Measurements from ENCODE around the gene PRKCE.

The PRKCE gene

GRCh38 chr2:46020416-46020815 is 368.9 kb downstream of the PRKCE start:
- no peak for DNase-seq (ENCODE audit: low read depth)

GRCh38 chr2:46023165-46023854 is 371.8 kb downstream of the PRKCE start:
- no peak for DNase-seq (ENCODE audit: low read depth)

GRCh38 chr2:46024146-46024779 is 372.8 kb downstream of the PRKCE start:
- no peak for DNase-seq (ENCODE audit: low read depth)

GRCh38 chr2:46025081-46025480 is 373.6 kb downstream of the PRKCE start:
- no peak for DNase-seq (ENCODE audit: low read depth)

- DNase-seq (ENCODE audit: low read depth) = no peak
Observed at GRCh38 chr2:46025676-46026075, 374.2 kb downstream of the PRKCE start.

- DNase-seq (ENCODE audit: low read depth) = no peak
Observed at GRCh38 chr2:46026431-46026830, 375.0 kb downstream of the PRKCE start.

- no peak for DNase-seq (ENCODE audit: low read depth)
Observed at GRCh38 chr2:46029332-46029811, 377.9 kb downstream of the PRKCE start.

- no peak for DNase-seq (ENCODE audit: low read depth)
Observed at GRCh38 chr2:46030330-46030729, 378.9 kb downstream of the PRKCE start.

GRCh38 chr2:46032161-46032813 is 380.8 kb downstream of the PRKCE start:
- DNase-seq (ENCODE audit: low read depth) = no peak

- DNase-seq (ENCODE audit: low read depth) = no peak
Observed at GRCh38 chr2:46032996-46033395, 381.5 kb downstream of the PRKCE start.

GRCh38 chr2:46034535-46034934 is 383.1 kb downstream of the PRKCE start:
- no peak for DNase-seq (ENCODE audit: low read depth)

GRCh38 chr2:46036929-46037328 is 385.5 kb downstream of the PRKCE start:
- no peak for DNase-seq (ENCODE audit: low read depth)

- no peak for DNase-seq (ENCODE audit: low read depth)
Observed at GRCh38 chr2:46039543-46040303, 388.2 kb downstream of the PRKCE start.

GRCh38 chr2:46040563-46041155 is 389.2 kb downstream of the PRKCE start:
- DNase-seq (ENCODE audit: low read depth) = no peak

GRCh38 chr2:46041434-46041833 is 390.0 kb downstream of the PRKCE start:
- no peak for DNase-seq (ENCODE audit: low read depth)

- no peak for DNase-seq (ENCODE audit: low read depth)
Observed at GRCh38 chr2:46042207-46042637, 390.7 kb downstream of the PRKCE start.

- no peak for DNase-seq (ENCODE audit: low read depth)
Observed at GRCh38 chr2:46042711-46043110, 391.2 kb downstream of the PRKCE start.

- DNase-seq (ENCODE audit: low read depth) = no peak
Observed at GRCh38 chr2:46045888-46046287, 394.4 kb downstream of the PRKCE start.

- no peak for DNase-seq (ENCODE audit: low read depth)
Observed at GRCh38 chr2:46047290-46047689, 395.8 kb downstream of the PRKCE start.

- DNase-seq (ENCODE audit: low read depth) = no peak
Observed at GRCh38 chr2:46048693-46049092, 397.2 kb downstream of the PRKCE start.

GRCh38 chr2:46050027-46050426 is 398.6 kb downstream of the PRKCE start:
- no peak for DNase-seq (ENCODE audit: low read depth)

- DNase-seq (ENCODE audit: low read depth) = no peak
Observed at GRCh38 chr2:46050489-46050888, 399.0 kb downstream of the PRKCE start.
